G401.6 (cell line): Measurements from ENCODE around the gene WDR49.

Source experiments
- FAIRE-seq: peaks from 2 replicates; lab custom pipeline; 2012; peaks lifted over from hg19 to GRCh38; lab: Jason Lieb, UNC

The WDR49 gene

DNA sequence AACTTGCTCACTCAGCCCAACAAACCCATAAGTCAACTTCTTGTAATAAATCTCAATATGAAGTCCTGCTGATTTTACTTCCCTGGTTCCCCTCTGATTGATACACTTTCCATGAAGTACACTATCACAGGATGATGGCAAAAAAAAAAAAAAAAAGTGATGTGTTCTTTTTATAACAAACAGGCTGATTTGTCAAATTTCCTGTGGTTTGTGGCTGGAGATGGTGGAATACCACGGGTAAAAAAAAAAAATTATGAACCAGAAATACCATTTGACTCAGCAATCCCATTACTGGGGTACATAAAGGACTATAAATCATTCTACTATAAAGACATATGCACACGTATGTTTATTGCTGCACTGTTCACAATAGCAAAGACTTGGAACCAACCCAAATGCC, 169.2 kb downstream of the WDR49 start:
- no peak for FAIRE-seq

DNA sequence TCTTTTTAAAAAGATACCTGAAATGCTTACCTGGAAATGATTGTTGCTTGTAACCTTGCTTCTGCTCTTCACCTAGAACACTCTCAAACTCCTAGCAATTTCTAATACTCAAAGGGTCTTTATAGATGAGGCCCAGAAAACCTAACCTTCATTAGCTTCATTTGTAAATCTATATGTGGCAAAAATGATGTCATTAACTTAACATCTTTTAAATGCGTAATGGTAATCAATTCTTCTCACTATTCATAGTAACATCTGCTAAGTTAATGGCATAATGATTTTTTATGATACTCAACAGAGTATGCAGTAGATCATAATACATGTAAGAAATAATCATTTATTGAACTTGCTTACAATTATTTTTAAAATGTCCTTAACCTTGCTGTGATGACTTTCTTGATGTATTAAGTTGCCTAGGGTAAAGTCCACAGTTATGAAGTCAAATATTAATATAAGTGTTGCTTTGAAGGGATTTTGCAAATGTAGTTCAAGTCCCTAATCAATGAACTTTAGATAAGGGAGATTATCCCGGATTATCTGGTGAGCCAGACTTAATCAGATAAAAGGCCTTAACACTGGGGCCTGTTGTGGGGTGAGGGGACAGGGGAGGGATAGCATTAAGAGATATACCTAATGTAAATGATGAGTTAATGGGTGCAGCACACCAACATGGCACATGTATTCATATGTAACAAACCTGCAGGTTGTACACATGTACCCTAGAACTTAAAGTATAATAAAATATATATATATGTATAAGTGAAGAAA, 169.8 kb downstream of the WDR49 start:
- no peak for FAIRE-seq

DNA sequence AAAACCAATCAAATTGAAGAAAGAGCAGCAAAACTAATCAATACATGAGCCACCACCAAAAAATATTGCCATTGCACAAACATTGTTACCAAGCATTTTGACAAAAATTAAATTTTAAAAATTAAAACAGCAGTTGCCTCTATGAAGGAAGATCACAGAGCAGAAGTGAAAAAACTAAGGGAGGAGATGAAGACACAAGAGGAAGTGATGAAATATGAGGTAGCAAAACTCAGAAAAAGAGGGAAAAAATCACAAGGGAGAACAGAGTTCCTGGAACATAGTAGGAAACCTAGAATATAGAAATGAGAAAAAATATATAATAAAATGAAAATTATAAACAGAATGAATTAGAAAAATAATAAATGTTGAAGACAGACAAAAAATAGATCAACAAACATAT, 172.6 kb downstream of the WDR49 start:
- FAIRE-seq = no peak

DNA sequence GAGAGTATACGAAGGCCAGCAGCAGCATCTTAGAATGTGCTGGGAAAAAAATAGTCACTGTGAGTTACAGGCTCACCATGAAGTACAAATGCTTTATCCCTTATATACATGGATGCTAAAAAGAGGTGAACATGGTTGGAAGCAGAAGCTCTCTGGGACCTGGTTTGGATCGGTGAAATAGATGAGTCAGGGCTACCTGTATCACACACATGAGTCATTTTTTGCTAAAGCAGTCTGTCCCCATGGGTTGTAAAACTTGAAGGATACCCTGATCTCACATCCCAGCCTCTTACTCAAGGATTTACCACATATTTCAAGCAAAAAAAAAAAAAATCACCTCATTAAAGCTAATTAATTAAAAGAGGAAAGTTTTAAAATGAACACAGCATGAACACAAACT, 173.0 kb downstream of the WDR49 start:
- no peak for FAIRE-seq

DNA sequence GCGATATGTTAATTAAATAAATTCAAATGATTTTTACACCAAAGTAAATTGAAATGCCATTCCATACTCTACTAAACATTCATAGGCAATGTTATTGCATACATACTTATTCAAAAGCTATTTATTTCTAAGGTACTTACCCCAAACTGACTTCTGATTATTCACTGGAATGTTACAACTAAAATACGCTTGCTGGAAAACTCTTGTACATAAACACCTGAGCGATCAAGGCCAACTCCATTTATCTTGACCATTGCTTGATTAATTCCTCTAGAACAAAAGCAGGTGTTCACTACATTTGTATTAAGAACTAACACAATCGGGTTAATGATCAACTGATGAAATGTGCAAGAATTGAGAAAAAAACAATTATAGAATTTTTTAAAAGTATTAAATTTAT, 179.9 kb downstream of the WDR49 start, which contains the start of gene SERPINI2:
Gene SERPINI2 (minus strand): TSS at position 180 of the 400 bp plus-strand sequence. CDS start 2,208 bp downstream, outside the sequence.
- FAIRE-seq = no peak

DNA sequence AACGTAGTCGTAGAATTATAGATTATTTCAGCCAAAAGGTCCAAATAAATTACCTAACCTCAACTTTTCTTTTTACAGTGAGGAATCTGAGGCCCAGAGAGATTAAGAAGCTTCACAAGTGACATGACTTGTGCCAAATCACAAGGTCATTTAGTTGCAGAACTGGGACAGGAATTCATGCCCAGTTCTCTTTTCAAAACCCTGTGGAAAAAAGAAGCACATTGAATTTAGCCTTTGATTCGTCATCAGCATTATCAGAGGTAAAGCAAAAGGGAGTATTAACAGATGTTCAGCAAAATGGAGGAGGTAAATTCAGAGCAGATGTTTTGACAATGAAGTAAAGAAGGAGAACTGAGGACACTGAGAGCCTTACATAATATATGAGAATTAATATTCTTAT, 184.4 kb downstream of the WDR49 start:
- no peak for FAIRE-seq

DNA sequence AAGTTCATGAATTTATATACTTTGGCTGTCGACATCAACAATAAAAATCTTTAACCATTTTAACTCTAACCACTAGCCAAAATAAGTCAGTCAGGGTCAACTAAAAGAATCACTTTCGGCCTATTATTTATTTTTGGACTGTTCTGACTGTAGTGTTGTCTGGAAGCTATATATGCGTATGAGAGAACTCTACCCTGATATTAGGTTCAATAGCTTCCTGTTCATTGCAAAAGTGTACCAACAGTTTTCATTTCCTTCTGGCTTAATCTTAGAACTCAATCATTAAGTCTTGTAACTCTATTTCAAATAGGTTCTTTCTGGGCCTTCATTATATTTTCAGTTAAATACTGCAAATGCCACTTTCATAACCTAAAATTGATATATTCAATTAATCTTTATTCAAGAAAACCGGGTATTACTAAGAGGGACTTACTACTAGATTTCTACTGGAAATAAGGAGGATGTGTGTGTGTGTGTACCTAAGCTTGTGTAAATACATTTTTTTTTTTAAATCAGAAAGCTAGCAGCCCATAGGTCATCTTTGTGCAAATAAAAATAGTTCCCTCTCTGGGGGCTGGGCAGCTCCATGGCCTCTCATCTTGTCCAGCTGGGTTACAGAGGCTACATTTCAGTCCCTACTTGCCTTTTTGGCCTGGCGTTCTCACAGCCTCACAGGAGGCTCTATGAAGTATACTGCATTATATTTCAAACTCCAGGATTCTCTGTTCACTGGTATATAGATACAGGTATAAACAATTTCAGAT, 185.7 kb downstream of the WDR49 start:
- FAIRE-seq = no peak

DNA sequence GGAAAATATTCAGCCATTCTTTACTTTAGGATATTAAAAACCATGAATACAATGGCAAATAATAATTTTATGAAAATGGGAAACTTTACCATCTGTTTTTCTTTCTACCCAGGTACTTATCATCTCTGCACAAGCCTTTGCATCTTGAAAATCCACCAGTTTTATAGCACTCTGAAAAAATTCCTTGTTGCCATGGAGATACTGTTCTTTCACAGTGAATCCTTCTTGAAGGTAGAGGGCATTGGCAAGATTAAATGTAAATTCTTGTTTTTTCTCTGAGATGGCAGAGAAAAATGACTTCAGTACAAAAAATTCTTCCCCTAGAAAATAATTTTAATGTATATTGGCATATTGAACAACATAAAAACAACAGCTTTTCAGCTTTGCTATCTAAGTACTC, 186.8 kb downstream of the WDR49 start:
- no peak for FAIRE-seq

DNA sequence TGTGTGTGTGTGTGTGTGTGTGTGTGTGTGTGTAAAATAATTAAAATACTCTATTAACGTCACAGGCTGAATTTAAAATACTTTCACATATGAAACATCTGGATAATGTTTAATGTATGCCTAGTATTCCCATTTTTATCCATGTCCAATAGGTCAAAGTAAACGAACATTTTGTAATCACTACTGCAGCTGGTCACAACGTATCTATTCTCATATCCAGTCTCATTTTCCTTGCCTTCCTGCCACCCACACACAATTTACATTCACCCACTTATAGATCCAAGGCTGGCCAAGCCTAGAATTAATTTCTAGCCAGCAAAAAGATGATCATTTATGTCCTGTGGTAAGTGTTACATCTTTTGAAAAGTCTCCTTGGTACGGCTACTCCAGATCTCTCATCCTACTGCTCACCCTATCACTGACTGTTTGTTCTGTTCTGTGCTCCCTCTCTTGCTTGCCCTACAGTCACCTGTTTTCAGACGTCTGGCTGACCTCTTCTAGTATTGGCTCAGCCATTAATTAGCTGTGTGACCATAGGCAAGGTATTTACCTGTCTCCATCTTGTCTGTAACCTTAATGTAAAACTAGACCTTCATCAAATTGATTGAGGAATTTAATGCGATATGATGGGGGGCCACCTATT, 197.5 kb downstream of the WDR49 start:
- FAIRE-seq = no peak

DNA sequence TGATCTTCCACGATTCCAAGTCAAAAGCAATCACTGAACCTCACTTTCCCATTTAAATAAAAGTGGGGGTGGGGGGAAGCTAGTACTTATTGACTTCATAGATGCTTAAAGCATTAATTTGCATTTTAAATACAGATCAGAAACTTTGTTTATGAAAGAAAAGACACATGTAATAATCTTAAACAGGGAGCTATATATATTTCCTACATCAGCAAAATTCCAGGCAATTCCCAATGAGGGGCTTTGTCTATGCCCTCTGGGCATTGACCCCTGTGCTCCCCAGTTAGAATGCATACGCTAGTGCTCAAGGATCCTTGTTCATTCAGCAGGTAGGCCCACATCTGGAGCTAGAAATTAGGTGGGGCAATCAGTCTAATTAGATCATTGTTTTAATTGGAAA, 199.9 kb downstream of the WDR49 start:
- FAIRE-seq = no peak

DNA sequence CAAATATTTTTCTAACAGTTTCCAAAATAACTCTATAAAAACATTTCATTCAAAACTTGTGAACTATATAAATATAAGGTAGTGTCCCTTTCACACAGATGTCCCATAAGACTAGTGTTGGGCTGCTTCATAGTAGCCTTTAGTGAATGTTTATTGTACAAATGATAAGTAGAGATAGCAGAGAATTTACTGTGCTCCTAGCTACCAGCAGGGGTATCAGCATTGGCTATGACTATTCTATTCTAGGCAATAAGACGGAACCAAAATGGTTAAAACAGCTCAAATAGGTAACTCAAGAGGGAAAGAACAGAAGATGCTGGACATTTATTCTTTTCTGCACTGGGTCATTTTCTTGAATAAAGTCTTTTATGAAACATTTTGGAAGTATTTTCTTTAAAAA, 202.5 kb downstream of the WDR49 start:
- no peak for FAIRE-seq

DNA sequence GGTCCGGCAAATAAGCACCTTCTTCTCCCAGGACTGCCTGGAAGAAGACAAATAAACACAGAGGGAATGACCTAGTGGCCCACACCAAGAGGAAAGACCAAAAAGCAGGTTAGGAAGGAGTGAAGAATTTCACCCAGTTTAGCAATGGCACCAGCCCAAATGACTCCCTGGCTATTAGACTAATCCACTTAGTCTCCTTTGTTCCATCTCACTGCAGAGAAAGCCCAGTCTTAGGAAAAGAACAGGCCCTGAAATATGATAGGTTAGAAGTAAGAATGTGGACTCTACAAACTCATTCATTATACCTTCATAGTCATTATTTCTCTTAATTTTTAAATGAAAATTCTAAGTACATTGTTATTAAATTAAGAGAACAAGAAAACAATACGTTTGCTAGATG, 203.1 kb downstream of the WDR49 start:
- FAIRE-seq = no peak

DNA sequence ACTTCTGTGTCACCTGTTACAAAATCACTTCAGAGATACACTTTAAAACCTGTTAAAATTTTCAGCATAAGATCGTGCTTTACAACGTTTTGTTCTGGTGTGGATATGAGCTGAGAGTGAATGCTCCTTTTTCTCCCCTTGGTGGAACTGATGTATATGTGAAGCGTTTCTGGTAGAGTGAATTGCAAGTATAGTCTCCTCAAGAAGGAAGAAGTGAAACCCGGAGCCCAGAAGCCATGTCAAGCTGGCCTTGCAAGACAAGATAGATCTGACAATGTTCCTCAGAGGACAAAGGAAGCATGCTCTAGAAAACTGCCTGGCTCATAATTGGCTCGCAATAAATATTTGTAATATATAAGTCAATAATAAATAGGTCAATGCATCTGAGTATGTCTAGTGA, 203.5 kb downstream of the WDR49 start:
- no peak for FAIRE-seq

DNA sequence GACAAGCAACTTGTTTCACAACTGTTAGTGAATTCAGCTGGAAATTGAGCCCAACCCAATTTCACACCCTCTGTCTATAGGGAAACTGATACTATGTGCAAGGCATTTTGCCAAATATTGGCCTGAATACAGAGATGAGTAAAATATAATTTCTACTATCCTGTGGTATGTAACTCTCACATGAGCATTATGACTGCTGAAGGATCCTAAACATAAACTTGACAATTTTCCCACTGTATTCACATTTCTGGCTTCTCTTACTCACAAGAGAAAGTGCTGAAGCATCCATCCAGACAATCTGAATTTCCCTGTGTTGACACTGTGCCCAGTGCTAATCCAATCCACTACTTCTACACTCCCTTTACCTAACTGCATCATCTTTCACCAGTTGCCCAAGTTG, 208.3 kb downstream of the WDR49 start:
- FAIRE-seq = no peak

DNA sequence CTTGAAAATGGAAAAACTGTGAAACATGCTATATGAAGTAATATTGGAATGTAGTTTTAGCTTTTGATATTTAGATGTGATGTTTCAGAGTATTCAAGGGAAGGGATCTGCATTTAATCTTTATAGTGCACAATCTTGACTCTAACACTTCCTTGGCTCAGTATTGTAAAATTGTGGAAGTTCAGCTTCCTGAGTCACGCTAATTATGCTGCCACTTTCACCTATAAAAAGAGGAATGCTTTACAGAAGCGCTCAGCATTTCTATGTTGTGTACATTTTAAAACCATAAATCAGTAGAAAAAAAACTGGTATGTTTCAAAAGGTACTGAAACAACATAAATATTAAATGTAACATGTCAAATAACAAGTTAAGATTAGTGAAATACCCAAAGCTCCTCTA, 212.5 kb downstream of the WDR49 start:
- FAIRE-seq = no peak

DNA sequence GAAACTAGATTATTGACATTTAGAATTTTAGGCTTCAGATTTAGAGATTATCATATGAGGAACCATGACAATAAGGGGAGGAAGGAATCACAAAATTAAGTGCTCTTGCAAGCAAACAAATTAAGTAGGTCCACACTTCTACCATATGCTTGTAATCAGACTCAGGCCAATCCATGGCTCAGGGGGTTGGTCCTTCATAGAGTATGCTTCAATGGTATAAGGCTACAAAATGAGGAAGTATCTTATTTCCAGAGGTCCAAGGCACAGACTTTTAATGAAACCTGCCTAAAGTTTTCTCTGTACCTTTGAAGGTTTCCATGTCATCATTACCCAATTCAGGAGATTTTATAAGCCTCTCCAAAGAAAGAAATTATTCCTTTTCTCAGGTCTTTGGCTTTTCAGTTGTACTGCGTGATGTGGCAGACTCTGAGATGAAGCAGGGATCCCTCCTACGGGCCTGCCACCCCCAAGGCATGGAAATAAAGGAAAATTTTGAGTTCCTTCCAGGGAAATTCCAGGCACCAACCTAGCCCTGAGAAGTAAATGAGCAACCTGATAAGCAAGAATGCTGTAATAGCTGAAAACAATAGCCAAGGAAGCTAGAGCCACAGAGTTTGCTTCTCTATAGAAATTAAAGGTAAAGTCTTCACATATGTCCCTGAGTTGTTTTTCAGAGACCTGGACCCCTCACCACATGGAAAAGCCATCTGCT, 216.2 kb downstream of the WDR49 start:
- no peak for FAIRE-seq
